NCI-H187 (cell line): ENCODE measurements around the gene ZNF226.
"Not testable (repeated sequence)": the region's sequence is repeated elsewhere in the genome, so short reads cannot be mapped to it uniquely, and the experiment has no call there.

ENCODE experiments used
- DNase-seq, 2 experiments: peaks; one replicate each; lab custom pipeline; 2025; lab: John Stamatoyannopoulos, UW

ZNF226 gene

DNA sequence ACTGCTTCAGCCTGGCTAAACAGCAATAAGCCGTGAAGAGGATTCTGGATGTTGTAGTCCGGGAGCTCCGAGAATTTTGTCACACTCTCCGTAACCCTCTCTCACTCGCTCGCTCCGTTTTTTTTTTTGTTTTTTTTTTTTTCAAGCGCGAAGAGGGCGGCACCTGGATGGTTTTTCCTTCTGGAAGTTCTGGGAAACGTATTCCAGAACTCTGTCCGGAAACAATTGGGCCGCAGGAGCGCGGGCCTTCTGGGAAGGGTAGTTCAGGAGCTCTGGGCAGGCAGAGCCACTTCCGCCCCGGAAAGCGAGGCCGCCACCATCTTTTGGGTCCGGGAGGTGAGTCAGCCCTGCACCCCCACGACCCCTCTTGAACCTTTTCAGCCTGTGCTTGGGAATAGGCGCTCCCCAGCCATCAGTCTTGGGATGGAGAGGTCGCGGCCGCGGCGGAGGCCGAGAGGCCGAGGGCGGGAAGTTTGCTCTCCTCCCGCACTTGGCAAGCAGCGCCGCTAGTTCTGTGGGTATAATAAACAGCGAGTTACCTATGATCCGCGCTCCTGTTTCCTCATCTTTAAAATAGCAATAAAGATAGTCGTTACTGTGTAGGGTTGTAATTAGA, 47.5 kb downstream of the ZNF226 start, which contains the start of gene ZNF227:
ZNF227 (plus strand) TSS at position 283 of the 616 bp plus-strand sequence. CDS start 5,261 bp downstream, outside the sequence.
- DNase-seq: peak; percentile 49 to 75

DNA sequence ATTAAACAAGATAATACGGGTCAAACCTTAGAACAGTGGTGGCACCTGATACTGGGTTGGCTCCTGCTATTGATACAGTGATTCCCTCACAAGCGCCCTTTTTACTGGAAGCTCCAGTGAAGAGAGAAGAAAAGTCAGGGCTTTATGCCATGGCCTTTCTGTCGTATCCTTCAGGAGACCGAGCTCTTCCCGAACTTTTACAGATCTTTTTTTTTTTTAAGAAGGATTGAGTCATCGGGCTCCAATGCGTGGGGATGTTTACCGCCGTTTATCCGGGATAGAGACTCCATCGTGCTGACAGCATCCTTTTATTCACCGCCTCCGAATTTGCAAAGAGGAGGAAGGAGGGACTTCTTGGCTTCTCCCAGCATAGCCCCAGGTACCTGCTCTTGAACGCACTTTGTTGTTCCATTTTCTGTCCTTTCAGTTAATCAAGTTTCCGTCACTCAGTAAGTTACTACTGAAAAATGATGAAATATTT, 48.0 kb downstream of the ZNF226 start:
- DNase-seq: no peak

DNA sequence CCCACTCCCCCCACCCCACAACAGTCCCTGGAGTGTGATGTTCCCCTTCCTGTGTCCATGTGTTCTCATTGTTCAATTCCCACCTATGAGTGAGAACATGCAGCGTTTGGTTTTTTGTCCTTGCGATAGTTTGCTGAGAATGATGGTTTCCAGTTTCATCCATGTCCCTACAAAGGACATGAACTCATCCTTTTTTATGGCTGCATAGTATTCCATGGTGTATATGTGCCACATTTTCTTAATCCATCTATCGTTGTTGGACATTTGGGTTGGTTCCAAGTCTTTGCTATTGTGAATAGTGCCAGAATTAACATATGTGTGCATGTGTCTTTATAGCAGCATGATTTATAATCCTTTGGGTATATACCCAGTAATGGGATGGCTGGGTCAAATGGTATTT, 55.0 kb downstream of the ZNF226 start:
- DNase-seq: not testable (repeated sequence)

DNA sequence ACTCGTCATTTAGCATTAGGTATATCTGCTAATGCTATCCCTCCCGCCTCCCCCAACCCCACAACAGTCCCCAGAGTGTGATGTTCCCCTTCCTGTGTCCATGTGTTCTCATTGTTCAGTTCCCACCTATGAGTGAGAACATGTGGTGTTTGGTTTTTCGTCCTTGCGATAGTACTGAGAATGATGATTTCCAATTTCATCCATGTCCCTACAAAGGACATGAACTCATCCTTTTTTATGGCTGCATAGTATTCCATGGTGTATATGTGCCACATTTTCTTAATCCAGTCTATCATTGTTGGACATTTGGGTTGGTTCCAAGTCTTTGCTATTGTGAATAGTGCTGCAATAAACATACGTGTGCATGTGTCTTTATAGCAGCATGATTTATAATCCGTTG, 55.9 kb downstream of the ZNF226 start:
- not testable (repeated sequence) for DNase-seq

DNA sequence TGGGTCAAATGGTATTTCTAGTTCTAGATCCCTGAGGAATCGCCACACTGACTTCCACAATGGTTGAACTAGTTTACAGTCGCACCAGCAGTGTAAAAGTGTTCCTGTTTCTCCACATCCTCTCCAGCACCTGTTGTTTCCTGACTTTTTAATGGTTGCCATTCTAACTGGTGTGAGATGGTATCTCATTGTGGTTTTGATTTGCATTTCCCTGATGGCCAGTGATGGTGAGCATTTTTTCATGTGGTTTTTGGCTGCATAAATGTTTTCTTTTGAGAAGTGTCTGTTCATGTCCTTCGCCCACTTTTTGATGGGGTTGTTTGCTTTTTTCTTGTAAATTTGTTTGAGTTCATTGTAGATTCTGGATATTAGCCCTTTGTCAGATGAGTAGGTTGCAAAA, 56.4 kb downstream of the ZNF226 start:
- not testable (repeated sequence) for DNase-seq
